Body of pancreas (tissue), 4 donors: Measurements from ENCODE around the gene TRERF1.

Experiments used
- POLR2A ChIP-seq, 3 donors: fragments of 450-650 bp; IDR thresholded peaks; one replicate each; pipeline ENCODE4 v1.6.1; 2016; ENCODE audit warnings: antibody characterized with exemption in 3 of 3, mild to moderate bottlenecking in 2 of 3
- TF ChIP-seq, protein P1 (sequence below), 7 experiments: fragments of 450-650 bp in 4 of 7; fragments of 200-600 bp in 3 of 7; sonication (generic) in 3 of 7; IDR thresholded peaks; one replicate each; pipeline ENCODE4 v1.5.1; 2016 to 2019; ENCODE audit warnings: antibody characterized with exemption in 7 of 7

GRCh38 chr6:42453654-42454427 lies 2.1 kb upstream of the TRERF1 start:
- TF ChIP-seq, protein P1, sequence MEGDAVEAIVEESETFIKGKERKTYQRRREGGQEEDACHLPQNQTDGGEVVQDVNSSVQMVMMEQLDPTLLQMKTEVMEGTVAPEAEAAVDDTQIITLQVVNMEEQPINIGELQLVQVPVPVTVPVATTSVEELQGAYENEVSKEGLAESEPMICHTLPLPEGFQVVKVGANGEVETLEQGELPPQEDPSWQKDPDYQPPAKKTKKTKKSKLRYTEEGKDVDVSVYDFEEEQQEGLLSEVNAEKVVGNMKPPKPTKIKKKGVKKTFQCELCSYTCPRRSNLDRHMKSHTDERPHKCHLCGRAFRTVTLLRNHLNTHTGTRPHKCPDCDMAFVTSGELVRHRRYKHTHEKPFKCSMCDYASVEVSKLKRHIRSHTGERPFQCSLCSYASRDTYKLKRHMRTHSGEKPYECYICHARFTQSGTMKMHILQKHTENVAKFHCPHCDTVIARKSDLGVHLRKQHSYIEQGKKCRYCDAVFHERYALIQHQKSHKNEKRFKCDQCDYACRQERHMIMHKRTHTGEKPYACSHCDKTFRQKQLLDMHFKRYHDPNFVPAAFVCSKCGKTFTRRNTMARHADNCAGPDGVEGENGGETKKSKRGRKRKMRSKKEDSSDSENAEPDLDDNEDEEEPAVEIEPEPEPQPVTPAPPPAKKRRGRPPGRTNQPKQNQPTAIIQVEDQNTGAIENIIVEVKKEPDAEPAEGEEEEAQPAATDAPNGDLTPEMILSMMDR (IDR thresholded peaks at IDR 0.05) = no peak
- TF ChIP-seq POLR2A (IDR thresholded peaks at IDR 0.05) = no peak
